HepG2 (cell line): ENCODE results near the gene KLB. TPM values are rescaled to one million over a fixed set of nuclear protein-coding genes. Genes with fewer than 3 reads are reported as not detected.
A peak's percentile ranks its signal among the peaks of the same experiment; 100 is the strongest.

Experiments used
- CBX2 ChIP-seq, 2 experiments: fragments of 200-600 bp in 1 of 2; sonication (generic); formaldehyde crosslinking in 1 of 2; IDR thresholded peaks; 2 replicates each; pipeline versions ENCODE4 v1.7.0 to v1.8.1; 2018 to 2022; ENCODE audit warnings: low read depth in 2 of 2, low read length in 1 of 2, mild to moderate bottlenecking in 1 of 2, missing genetic modification reagents in 1 of 2
- CHD4 ChIP-seq: fragments of 200-600 bp; sonication (generic); IDR thresholded peaks from 2 replicates; pipeline ENCODE4 v1.7.0; 2017; ENCODE audit warnings: mild to moderate bottlenecking, low read length, borderline replicate concordance
- FOXJ3 ChIP-seq: sonication (generic); formaldehyde crosslinking; IDR thresholded peaks from 2 replicates; pipeline ENCODE4 v1.4.0; 2020; ENCODE audit warnings: missing genetic modification reagents, mild to moderate bottlenecking, borderline replicate concordance
- KLF6 ChIP-seq: IDR thresholded peaks from 2 replicates; pipeline ENCODE4 v1.8.0; 2016; ENCODE audit warnings: missing biosample characterization, missing genetic modification reagents
- MTF2 ChIP-seq: sonication (generic); formaldehyde crosslinking; IDR thresholded peaks from 2 replicates; pipeline ENCODE4 v1.5.0; 2020; ENCODE audit warnings: missing genetic modification reagents, borderline replicate concordance
- NCOA2 ChIP-seq: sonication (generic); formaldehyde crosslinking; IDR thresholded peaks from 2 replicates; pipeline ENCODE4 v1.8.0; 2022; ENCODE audit warnings: inconsistent platforms
- PHF20 ChIP-seq: sonication (generic); formaldehyde crosslinking; IDR thresholded peaks from 2 replicates; pipeline ENCODE4 v1.5.0; 2020; ENCODE audit warnings: mild to moderate bottlenecking, missing genetic modification reagents
- PHF8 ChIP-seq: sonication (generic); formaldehyde crosslinking; IDR thresholded peaks from 2 replicates; pipeline ENCODE4 v1.5.0; 2020; ENCODE audit warnings: missing genetic modification reagents
- SCMH1 ChIP-seq: sonication (generic); formaldehyde crosslinking; IDR thresholded peaks from 2 replicates; pipeline ENCODE4 v1.9.0; 2021; ENCODE audit warnings: missing genetic modification reagents, mild to moderate bottlenecking, borderline replicate concordance
- TBX2 ChIP-seq: sonication (generic); formaldehyde crosslinking; IDR thresholded peaks from 2 replicates; pipeline ENCODE4 v1.5.0; 2020; ENCODE audit warnings: missing genetic modification reagents, mild to moderate bottlenecking, borderline replicate concordance
- U2AF2 ChIP-seq: fragments of 200-400 bp; formaldehyde crosslinking; IDR thresholded peaks from 2 replicates; pipeline ENCODE4 v1.6.1; 2017; ENCODE audit warnings: low read depth, mild to moderate bottlenecking, low read length
- ZFP36L2 ChIP-seq: sonication (generic); formaldehyde crosslinking; IDR thresholded peaks from 2 replicates; pipeline ENCODE4 v1.4.0; 2020; ENCODE audit warnings: missing genetic modification reagents
- ZNF124 ChIP-seq: sonication (generic); formaldehyde crosslinking; IDR thresholded peaks from 2 replicates; pipeline ENCODE4 v1.4.0; 2020; ENCODE audit warnings: missing genetic modification reagents
- ZNF20 ChIP-seq: sonication (generic); formaldehyde crosslinking; IDR thresholded peaks from 2 replicates; pipeline ENCODE4 v1.4.0; 2020; ENCODE audit warnings: mild to moderate bottlenecking, moderate library complexity, missing genetic modification reagents
- ZNF570 ChIP-seq: sonication (generic); formaldehyde crosslinking; IDR thresholded peaks from 2 replicates; pipeline ENCODE4 v1.4.0; 2020; ENCODE audit warnings: mild to moderate bottlenecking, missing genetic modification reagents, borderline replicate concordance
- ZNF737 ChIP-seq: sonication (generic); formaldehyde crosslinking; IDR thresholded peaks from 2 replicates; pipeline ENCODE4 v1.5.0; 2020; ENCODE audit warnings: missing genetic modification reagents, mild to moderate bottlenecking, borderline replicate concordance
- polyA plus RNA-seq, 8 experiments: library from polyadenylated mRNA; depleted of rRNA in 3 of 8; stranded (reverse) in 7 of 8; unstranded in 1 of 8; fragments of >200 nt; fragmentation: Illumina TruSeq in 4 of 8; extraction: Trizol in 4 of 8; gene quantifications; 2 replicates each; pipeline versions ENCODE4 v1.2.1 to v1.2.3, GENCODE V29; 2011 to 2016; ENCODE audit warnings: low read depth in 4 of 8, missing spikeins in 1 of 8, mixed read lengths in 1 of 8; ENCODE audit not compliant: insufficient read depth in 1 of 8
- total RNA-seq, 5 experiments: library from RNA; depleted of rRNA; stranded (reverse); fragments of >200 nt; fragmentation: Illumina TruSeq; extraction: Trizol; gene quantifications; 2 replicates each; pipeline ENCODE4 v1.2.3, GENCODE V29; 2016; ENCODE audit warnings: low read depth in 1 of 5
- TF ChIP-seq, protein P1 (sequence below): sonication (generic); formaldehyde crosslinking; IDR thresholded peaks from 2 replicates; pipeline ENCODE4 v1.5.0; 2020; ENCODE audit warnings: missing genetic modification reagents
- TF ChIP-seq, protein P2 (sequence below): IDR thresholded peaks from 2 replicates; pipeline ENCODE4 v1.6.1; 2016
- TF ChIP-seq, protein P3 (sequence below): sonication (generic); formaldehyde crosslinking; IDR thresholded peaks from 2 replicates; pipeline ENCODE4 v1.5.0; 2020; ENCODE audit warnings: mild to moderate bottlenecking, missing genetic modification reagents, borderline replicate concordance

The KLB gene
- total and polyA plus RNA-seq, 2 of the 13 experiments (the other 11 are each of a cell fraction or from before 2014, with no cell fraction given), result 25.3 to 82.0 TPM

DNA sequence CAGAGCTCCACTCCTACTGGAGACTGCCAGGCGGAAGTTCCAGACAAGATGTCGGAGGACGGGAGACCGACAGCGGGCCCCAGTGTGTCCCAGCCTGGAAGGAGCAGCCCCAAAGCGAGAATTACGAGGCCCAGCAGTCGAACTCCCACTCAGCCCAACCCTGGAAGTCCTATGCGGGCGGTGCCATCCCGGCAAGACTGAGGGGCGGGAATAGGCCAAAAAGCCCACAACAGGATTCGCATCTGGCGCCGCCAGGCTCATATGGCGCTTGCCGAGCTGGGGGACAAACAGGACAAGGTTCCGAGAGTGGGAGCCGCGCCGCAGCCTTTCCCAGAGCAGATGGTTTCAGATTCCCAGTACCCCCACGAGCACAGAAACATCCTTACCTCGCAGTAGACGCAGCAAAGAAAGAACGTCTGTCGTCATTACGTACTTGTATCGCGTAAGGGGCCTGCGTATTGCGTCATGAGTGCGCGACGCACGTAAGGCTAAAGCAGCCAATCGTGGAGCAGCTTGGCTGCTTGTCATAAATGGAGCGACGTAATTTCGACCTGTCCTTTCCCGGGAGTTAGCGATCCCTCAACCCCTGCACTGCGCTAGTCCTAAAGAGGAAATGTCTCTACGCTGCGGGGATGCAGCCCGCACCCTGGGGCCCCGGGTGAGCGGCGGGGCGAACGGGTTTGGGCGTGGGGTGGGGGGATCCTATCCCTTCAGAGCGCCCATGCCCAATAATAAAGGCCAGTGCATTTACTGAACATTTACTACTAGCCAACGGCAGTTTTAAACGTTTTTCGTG lies 52.0 kb downstream of the KLB start, which contains the start of the genes LIAS and RPL9 (continued):
- TF ChIP-seq PHF20 (CRISPR knock-in tag), result peak; percentile 91
- peak; percentile 86 for TF ChIP-seq PHF8 (CRISPR knock-in tag)
- TF ChIP-seq FOXJ3 (CRISPR knock-in tag), result peak; percentile 43; the same call in 1 of the 2 replicates
- TF ChIP-seq, protein P1, sequence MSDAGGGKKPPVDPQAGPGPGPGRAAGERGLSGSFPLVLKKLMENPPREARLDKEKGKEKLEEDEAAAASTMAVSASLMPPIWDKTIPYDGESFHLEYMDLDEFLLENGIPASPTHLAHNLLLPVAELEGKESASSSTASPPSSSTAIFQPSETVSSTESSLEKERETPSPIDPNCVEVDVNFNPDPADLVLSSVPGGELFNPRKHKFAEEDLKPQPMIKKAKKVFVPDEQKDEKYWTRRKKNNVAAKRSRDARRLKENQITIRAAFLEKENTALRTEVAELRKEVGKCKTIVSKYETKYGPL (CRISPR knock-in tag), result peak; percentile 18; the same call in 1 of the 2 replicates
- 0 out of 2 replicates have a peak, but pooled peaks have one; percentile 70 for TF ChIP-seq ZNF570 (CRISPR knock-in tag)
- no peak; the same call in 1 of the 2 replicates for TF ChIP-seq KLF6 (CRISPR knock-in tag)
- TF ChIP-seq, protein P2, sequence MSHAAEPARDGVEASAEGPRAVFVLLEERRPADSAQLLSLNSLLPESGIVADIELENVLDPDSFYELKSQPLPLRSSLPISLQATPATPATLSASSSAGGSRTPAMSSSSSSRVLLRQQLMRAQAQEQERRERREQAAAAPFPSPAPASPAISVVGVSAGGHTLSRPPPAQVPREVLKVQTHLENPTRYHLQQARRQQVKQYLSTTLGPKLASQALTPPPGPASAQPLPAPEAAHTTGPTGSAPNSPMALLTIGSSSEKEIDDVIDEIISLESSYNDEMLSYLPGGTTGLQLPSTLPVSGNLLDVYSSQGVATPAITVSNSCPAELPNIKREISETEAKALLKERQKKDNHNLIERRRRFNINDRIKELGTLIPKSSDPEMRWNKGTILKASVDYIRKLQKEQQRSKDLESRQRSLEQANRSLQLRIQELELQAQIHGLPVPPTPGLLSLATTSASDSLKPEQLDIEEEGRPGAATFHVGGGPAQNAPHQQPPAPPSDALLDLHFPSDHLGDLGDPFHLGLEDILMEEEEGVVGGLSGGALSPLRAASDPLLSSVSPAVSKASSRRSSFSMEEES (CRISPR knock-in tag), result no peak
- no peak for TF ChIP-seq NCOA2
- TF ChIP-seq, protein P3, sequence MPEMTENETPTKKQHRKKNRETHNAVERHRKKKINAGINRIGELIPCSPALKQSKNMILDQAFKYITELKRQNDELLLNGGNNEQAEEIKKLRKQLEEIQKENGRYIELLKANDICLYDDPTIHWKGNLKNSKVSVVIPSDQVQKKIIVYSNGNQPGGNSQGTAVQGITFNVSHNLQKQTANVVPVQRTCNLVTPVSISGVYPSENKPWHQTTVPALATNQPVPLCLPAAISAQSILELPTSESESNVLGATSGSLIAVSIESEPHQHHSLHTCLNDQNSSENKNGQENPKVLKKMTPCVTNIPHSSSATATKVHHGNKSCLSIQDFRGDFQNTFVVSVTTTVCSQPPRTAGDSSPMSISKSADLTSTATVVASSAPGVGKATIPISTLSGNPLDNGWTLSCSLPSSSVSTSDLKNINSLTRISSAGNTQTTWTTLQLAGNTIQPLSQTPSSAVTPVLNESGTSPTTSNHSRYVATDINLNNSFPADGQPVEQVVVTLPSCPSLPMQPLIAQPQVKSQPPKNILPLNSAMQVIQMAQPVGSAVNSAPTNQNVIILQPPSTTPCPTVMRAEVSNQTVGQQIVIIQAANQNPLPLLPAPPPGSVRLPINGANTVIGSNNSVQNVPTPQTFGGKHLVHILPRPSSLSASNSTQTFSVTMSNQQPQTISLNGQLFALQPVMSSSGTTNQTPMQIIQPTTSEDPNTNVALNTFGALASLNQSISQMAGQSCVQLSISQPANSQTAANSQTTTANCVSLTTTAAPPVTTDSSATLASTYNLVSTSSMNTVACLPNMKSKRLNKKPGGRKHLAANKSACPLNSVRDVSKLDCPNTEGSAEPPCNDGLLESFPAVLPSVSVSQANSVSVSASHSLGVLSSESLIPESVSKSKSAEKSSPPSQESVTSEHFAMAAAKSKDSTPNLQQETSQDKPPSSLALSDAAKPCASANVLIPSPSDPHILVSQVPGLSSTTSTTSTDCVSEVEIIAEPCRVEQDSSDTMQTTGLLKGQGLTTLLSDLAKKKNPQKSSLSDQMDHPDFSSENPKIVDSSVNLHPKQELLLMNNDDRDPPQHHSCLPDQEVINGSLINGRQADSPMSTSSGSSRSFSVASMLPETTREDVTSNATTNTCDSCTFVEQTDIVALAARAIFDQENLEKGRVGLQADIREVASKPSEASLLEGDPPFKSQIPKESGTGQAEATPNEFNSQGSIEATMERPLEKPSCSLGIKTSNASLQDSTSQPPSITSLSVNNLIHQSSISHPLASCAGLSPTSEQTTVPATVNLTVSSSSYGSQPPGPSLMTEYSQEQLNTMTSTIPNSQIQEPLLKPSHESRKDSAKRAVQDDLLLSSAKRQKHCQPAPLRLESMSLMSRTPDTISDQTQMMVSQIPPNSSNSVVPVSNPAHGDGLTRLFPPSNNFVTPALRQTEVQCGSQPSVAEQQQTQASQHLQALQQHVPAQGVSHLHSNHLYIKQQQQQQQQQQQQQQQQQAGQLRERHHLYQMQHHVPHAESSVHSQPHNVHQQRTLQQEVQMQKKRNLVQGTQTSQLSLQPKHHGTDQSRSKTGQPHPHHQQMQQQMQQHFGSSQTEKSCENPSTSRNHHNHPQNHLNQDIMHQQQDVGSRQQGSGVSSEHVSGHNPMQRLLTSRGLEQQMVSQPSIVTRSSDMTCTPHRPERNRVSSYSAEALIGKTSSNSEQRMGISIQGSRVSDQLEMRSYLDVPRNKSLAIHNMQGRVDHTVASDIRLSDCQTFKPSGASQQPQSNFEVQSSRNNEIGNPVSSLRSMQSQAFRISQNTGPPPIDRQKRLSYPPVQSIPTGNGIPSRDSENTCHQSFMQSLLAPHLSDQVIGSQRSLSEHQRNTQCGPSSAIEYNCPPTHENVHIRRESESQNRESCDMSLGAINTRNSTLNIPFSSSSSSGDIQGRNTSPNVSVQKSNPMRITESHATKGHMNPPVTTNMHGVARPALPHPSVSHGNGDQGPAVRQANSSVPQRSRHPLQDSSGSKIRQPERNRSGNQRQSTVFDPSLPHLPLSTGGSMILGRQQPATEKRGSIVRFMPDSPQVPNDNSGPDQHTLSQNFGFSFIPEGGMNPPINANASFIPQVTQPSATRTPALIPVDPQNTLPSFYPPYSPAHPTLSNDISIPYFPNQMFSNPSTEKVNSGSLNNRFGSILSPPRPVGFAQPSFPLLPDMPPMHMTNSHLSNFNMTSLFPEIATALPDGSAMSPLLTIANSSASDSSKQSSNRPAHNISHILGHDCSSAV (CRISPR knock-in tag), result no peak
- TF ChIP-seq TBX2 (CRISPR knock-in tag), result peak; percentile 77
- no peak for TF ChIP-seq CBX2 (IDR thresholded peaks at IDR 0.05; ENCODE audit: low read depth, low read length)
- TF ChIP-seq CBX2 (CRISPR knock-in tag; IDR thresholded peaks at IDR 0.05; ENCODE audit: low read depth), result no peak
- no peak for TF ChIP-seq CHD4
- TF ChIP-seq MTF2 (CRISPR knock-in tag), result no peak
- no peak; the same call in 1 of the 2 replicates for TF ChIP-seq ZNF20 (CRISPR knock-in tag)
- no peak for TF ChIP-seq SCMH1
- TF ChIP-seq U2AF2, result no peak
- 0 out of 2 replicates have a peak, but pooled peaks have one; percentile 72 for TF ChIP-seq ZNF737
- no peak for TF ChIP-seq ZFP36L2 (CRISPR knock-in tag)
- TF ChIP-seq ZNF124 (CRISPR knock-in tag), result no peak
